ENCODE results near the gene ARHGEF11. TPM values are rescaled to one million over a fixed set of nuclear protein-coding genes. Genes with fewer than 3 reads are reported as not detected.

The ARHGEF11 gene
- total and polyA plus RNA-seq, 7 experiments from 2014 or later, result 25.8 to 54.9 (median 32.1) TPM

DNA sequence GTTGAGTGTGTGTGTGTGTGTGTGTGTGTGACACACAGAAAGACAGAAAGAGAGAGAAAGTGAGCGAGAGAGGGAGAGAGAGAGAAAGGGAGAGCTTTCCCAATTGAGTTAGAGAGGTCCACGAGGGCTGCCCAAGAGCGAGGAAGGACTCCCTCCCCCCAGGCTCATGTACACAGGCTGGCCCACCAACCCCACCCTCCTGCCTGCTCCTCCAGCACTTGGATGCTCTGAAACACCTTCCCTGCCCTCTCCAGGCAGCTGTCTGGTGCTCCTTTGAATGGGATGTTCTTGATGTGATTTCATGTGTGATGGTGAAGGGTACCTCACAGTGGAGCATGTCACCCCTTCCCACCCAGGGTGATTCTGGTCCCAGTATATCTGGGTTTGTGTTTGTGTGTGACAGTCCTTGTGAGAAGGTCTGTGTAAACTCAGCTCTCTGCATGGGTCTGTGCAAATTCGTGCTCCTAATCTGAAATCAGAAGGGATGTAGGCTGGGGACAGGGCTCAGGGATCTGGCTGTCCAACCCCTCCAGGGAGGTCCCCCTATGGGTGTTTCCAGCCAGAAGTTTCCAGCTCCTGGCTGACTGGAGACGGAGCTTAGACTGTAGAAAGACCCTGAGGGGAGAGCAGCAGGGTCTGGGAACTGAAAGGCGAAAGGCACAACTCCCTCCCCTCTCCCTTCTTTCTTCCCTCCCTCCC lies 158.8 kb downstream of the ARHGEF11 start:
- H3K9me3 ChIP-seq (ENCODE audit: control insufficient read depth in 2 of 3, low read length in 3 of 3), result no peaks in the 10 kb centered on the region
- DNase-seq (no peak), ATAC-seq (no peak)
- no peak overlapping the region for H3K27ac ChIP-seq (ENCODE audit: low read depth, low read length)
- H3K9me3 Mint-ChIP-seq, result no peaks in the 10 kb centered on the region
- H3K4me1 Mint-ChIP-seq, result peaks cover 2 to 13% (median 6%) of the 10 kb centered on the region in 7 donors
- intact Hi-C loops (cut with micrococcal nuclease), result no loop called here
- no peak overlapping the region for H3K4me3 ChIP-seq (ENCODE audit: low read length)
- POLR2A ChIA-PET, result no interaction called here
- peaks cover 10 to 64% (median 33%) of the 10 kb centered on the region in 5 donors for H3K27me3 Mint-ChIP-seq
- no peaks in the 10 kb centered on the region for H3K36me3 Mint-ChIP-seq
- no peaks in the 10 kb centered on the region for H3K36me3 ChIP-seq (ENCODE audit: control insufficient read depth in 2 of 3, insufficient read depth in 3 of 3, low read length in 3 of 3)
- no peaks in the 10 kb centered on the region for H3K27me3 ChIP-seq (ENCODE audit: control insufficient read depth in 2 of 2, insufficient read depth in 2 of 2, low read length in 2 of 2)
- H3K4me3 Mint-ChIP-seq, result no peak overlapping the region
- no peak overlapping the region for H3K27ac Mint-ChIP-seq
- no peaks in the 10 kb centered on the region for H3K4me1 ChIP-seq (ENCODE audit: control insufficient read depth in 2 of 2, insufficient read depth in 2 of 2, low read length in 2 of 2)
- CTCF ChIA-PET, result interaction anchor here (6.0 kb wide), 1 partner anchor 90 kb away, joined by 38 read pairs; no protein-coding TSS in a partner anchor

DNA sequence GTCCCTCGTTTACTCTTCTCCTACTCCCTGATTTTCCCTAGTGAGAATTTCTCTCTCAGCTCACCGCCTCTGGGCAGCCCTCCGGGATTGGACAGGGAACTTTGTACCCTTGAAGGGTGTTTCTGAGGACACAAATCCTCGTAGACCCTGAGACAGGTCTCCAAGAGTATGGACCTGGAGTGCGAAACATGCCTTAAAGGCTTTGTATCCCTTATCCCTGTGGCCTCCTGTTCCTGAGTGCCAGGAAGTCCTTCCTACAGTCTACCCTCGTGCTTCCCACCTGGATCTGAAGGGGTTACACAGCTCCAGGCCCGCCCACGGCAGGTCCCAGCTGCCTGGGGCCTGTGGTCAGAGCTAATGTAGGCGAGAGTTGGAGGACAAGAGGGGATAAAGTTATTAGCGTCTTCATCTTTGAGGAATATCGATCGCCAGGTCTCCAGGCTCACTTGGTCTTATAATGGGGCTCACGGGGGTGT lies 159.6 kb downstream of the ARHGEF11 start:
- no peak for ATAC-seq
- Mint-ChIP-seq H3K27ac (no peak overlapping the region), H3K4me1 (peaks cover 0 to 10% (median 4%) of the 10 kb centered on the region in 7 donors), H3K9me3 (no peaks in the 10 kb centered on the region), H3K36me3 (no peaks in the 10 kb centered on the region), H3K27me3 (peaks cover 6 to 59% (median 31%) of the 10 kb centered on the region in 5 donors), H3K4me3 (no peak overlapping the region)
- intact Hi-C loops (cut with micrococcal nuclease), result no loop called here
- Histone ChIP-seq H3K27me3 (ENCODE audit: control insufficient read depth in 2 of 2, insufficient read depth in 2 of 2, low read length in 2 of 2) (no peaks in the 10 kb centered on the region), H3K27ac (ENCODE audit: low read depth, low read length) (no peak overlapping the region), H3K36me3 (ENCODE audit: control insufficient read depth in 2 of 3, insufficient read depth in 3 of 3, low read length in 3 of 3) (no peaks in the 10 kb centered on the region), H3K9me3 (ENCODE audit: control insufficient read depth in 2 of 3, low read length in 3 of 3) (no peaks in the 10 kb centered on the region), H3K4me3 (ENCODE audit: low read length) (no peak overlapping the region), H3K4me1 (ENCODE audit: control insufficient read depth in 2 of 2, insufficient read depth in 2 of 2, low read length in 2 of 2) (no peaks in the 10 kb centered on the region)
- POLR2A ChIA-PET, result interaction anchor here (0.5 kb wide), 1 partner anchor 573 kb away, joined by 3 read pairs; no protein-coding TSS in a partner anchor
- DNase-seq, result no peak
- CTCF ChIA-PET, result interaction anchor here (0.5 to 6.0 kb wide), 2 partner anchors 89 to 303 kb away, joined by 3 to 38 read pairs; no protein-coding TSS in a partner anchor

GRCh38 chr1:156885314-156885713 lies 160.2 kb downstream of the ARHGEF11 start:
- peaks cover 6 to 59% (median 29%) of the 10 kb centered on the region in 5 donors for H3K27me3 Mint-ChIP-seq
- Histone ChIP-seq H3K36me3 (ENCODE audit: control insufficient read depth in 2 of 3, insufficient read depth in 3 of 3, low read length in 3 of 3) (no peaks in the 10 kb centered on the region), H3K27ac (ENCODE audit: low read depth, low read length) (no peak overlapping the region), H3K9me3 (ENCODE audit: control insufficient read depth in 2 of 3, low read length in 3 of 3) (no peaks in the 10 kb centered on the region), H3K4me1 (ENCODE audit: control insufficient read depth in 2 of 2, insufficient read depth in 2 of 2, low read length in 2 of 2) (no peaks in the 10 kb centered on the region), H3K4me3 (ENCODE audit: low read length) (no peak overlapping the region), H3K27me3 (ENCODE audit: control insufficient read depth in 2 of 2, insufficient read depth in 2 of 2, low read length in 2 of 2) (no peaks in the 10 kb centered on the region)
- intact Hi-C loops (cut with micrococcal nuclease), result no loop called here
- no peaks in the 10 kb centered on the region for H3K36me3 Mint-ChIP-seq
- H3K4me3 Mint-ChIP-seq, result no peak overlapping the region
- no peaks in the 10 kb centered on the region for H3K9me3 Mint-ChIP-seq
- H3K27ac Mint-ChIP-seq, result no peak overlapping the region
- no peak for DNase-seq
- no peak for ATAC-seq
- peaks cover 0 to 7% (median 3%) of the 10 kb centered on the region in 7 donors for H3K4me1 Mint-ChIP-seq
- ChIA-PET POLR2A (interaction anchor here (0.5 kb wide), 1 partner anchor 573 kb away, joined by 3 read pairs; no protein-coding TSS in a partner anchor), CTCF (interaction anchor here (0.5 kb wide), 1 partner anchor 302 kb away, joined by 3 read pairs; no protein-coding TSS in a partner anchor)

Small RNAs within 50 kb of the gene (microRNA-seq; reads per million reads assigned to microRNA genes)
- not detected for gene MIR765 (ENCODE audit: borderline microRNAs expressed)

Other genes starting within 250 kb of the ARHGEF11 start
- gene SH2D2A, start 228.9 kb downstream of the ARHGEF11 start, total RNA-seq, result 100 to 1,000 TPM in 1 of 5 experiments, 10 to 100 TPM in 4; 14.7 to 164 (median 54.3) TPM
- 10 to 100 TPM; 12.7 to 15.7 TPM for gene SH2D2A, start 228.9 kb downstream of the ARHGEF11 start, polyA plus RNA-seq
- gene INSRR, start 186.6 kb downstream of the ARHGEF11 start, total RNA-seq, result under 1 TPM in 1 of 5 experiments, not detected in 4; 0.63 TPM
- gene INSRR, start 186.6 kb downstream of the ARHGEF11 start, polyA plus RNA-seq, result not detected
- 10 to 100 TPM in 1 of 5 experiments, 1 to 10 TPM in 2, not detected in 2; 3.2 to 17.3 (median 3.3) TPM for gene NTRK1, start 184.9 kb downstream of the ARHGEF11 start, total RNA-seq
- under 1 TPM in 1 of 2 donors, not detected in 1; 0.09 TPM for gene NTRK1, start 184.9 kb downstream of the ARHGEF11 start, polyA plus RNA-seq
- under 1 TPM; 0.19 to 0.88 (median 0.30) TPM for gene PEAR1, start 152.0 kb downstream of the ARHGEF11 start, total RNA-seq
- gene PEAR1, start 152.0 kb downstream of the ARHGEF11 start, polyA plus RNA-seq, result 1 to 10 TPM in 1 of 2 donors, under 1 TPM in 1; 0.82 to 1.2 TPM
- not detected for gene LRRC71, start 125.1 kb downstream of the ARHGEF11 start, total RNA-seq
- gene LRRC71, start 125.1 kb downstream of the ARHGEF11 start, polyA plus RNA-seq, result not detected
- not detected for gene ETV3L, start 54.1 kb upstream of the ARHGEF11 start, total RNA-seq
- gene ETV3L, start 54.1 kb upstream of the ARHGEF11 start, polyA plus RNA-seq, result not detected
- 10 to 100 TPM; 31.5 to 72.4 (median 53.3) TPM for gene ETV3, start 92.7 kb upstream of the ARHGEF11 start, total RNA-seq
- gene ETV3, start 92.7 kb upstream of the ARHGEF11 start, polyA plus RNA-seq, result 1 to 10 TPM; 4.5 to 5.7 TPM